Measurements from ENCODE around the gene RAD51B.
"Not testable (repeated sequence)": the region's sequence is repeated elsewhere in the genome, so short reads cannot be mapped to it uniquely, and the experiment has no call there.

RAD51B gene

DNA sequence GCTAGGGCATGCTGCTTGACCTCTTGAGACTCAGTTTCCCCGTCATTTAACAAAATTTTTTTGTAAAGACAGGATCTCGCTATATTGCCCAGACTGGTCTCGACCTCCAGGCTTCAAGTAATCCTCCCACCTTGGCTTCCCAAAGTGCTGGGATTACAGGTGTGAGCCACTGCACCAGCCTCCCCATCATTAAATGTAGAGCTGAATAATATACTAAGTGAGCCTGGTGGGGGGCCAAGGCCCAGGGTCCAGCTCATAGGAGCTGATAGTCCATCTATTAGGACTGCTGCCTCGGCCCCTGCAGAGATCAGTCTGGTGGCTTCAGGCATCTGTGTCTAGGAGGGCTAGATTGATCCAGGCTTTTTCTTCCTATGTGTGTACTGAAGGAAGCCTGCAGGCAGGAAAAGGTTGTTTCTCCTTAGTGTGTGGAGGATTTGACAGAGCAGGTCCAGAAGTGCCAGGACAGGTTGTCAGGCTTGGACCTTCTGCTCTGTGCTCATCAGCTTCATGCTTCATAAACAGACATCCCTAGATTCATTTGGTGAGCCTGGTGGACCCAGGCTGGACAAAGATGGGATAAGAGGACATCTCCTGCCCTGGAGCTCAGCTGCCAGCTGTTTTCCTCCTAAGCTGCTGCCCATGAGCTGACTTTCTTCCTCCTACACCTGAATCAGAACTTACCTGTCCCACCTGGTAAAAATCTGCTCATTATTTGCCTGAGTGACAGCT is 837.9 kb downstream of the RAD51B start:
- no peak for DNase-seq

DNA sequence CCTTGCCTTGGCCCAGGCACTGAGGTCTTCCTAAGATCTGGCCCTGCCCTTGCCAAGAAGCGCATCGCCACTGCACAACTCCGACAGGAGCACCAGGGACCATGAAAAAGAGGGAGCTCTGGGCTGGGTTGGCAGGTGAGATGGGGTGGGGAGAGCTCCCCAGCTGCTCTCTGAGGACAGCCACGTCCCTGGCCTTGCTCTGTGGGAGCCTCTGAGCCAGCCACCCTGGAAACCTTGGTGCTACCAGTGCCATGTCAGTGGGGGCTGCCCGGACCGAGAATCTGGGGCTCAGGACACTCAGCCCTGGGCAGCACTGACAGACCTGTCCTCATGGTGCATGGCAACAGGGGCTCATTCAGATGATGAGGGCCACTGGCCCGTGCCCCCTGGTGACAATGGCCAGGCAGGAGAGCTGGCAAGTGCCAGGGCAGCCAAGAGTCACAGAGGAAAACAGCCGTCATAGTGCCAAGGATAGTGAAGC is 838.5 kb downstream of the RAD51B start:
- DNase-seq: no peak

DNA sequence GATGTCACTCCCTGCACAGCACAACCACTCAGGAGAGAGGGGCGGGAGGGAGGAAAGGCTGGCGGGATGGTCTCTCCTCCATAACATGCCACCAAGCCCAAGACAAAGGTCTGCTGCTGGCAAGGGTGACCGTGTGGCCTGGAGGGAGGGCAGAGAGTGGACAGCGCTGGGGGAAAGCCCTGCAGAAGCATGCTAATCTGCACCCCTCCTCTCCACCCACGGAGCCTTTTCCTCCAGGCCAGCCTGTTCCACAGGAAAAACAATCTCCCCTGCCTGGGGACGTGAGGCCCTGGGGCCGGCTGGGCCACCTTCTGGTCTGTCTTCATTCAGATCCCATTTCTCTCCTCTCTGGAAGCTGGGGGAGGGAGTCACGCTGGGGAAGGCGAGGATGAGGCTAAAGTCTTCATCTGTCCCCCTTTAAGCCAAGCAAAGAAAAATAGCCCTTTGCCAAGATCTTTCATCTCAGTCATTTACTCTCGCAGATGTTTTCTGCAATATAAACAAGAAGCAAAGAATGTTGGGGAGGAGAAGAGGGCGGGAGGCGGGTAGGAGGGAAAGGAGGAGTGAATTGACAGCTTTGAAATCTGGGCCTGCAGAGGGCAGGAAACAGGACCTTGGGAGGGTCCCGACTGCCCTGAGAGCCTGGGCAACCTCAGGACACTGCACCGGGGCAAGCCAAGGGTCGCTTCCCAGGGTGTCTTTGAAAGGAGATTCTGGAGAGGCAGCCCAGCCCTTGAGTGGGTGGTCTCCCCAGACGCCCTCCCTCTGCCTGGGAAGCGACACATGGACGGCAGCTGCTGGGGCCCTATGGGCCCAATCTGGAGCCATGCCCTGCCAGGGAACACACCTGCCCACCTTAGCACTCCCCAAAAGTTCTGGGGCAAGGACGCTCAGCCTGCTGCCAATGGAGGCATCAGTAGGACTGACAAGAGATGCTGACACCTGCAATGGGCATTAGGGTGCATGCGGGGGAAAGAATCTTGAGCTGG is 839.7 kb downstream of the RAD51B start:
- no peak for DNase-seq

DNA sequence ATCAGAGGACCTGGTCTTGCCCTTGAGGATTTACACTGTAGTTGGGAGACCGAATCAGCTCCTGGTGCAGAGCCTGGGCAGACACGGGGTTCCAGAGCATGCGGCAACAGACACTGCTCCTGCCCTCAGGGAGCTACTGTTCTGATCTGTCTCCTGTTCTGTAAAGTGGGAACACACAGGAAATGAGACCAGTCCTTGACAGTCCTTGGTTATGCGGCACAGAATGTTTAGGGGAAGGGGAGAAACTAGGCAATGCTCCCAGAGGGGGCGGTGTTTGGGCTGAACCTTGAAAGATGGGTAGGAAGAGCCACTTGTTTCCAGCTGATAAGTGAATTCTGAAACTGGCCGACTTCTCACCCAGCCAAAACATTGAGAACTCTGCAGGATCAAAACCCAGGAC is 840.9 kb downstream of the RAD51B start:
- DNase-seq: no peak

DNA sequence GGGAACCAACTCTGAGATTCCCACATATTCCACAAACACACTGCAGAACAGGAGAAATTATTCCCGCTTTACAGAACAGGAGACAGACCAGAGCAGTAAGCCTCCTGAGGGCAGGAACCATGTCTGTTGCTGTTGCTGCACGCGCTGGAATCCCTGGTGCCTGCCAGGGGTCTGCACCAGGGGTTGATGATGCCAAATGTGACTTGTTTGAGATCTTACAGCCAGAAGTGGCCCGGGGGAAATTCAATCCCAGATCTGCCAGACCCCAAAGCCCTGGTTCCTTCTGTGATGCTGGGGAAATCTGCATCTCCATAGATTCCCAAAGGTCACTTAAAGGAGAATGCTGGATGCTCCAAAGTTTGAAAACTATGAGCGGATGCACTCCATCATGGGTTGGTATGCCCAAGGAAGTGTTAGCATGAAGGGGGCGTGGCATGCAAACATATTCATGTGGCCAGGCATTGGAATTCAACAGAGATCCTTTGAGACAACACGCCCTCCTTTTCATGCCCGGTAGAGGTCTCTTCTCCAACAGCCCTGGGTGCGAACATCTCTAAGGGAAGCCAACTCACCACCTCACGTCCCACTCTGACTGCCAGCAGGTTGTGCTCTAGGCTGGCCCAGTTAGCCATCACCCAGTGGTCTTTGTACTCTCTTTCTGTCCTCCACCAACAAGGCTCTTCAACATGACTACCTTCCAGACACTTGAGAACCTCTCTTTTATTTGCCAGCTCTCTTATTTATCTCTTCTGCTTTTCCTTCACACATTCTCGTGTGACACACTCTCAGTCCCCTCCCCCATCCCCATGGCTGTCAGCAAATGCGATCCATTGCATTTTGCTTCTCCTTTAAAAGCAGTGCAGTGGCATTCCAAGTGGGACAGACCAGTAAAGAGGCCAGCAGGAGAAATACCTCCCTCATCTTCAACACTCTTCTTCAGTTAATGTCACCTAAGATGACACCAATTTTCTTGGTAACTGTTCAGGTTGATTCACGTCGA is 841.9 kb downstream of the RAD51B start:
- no peak for DNase-seq

DNA sequence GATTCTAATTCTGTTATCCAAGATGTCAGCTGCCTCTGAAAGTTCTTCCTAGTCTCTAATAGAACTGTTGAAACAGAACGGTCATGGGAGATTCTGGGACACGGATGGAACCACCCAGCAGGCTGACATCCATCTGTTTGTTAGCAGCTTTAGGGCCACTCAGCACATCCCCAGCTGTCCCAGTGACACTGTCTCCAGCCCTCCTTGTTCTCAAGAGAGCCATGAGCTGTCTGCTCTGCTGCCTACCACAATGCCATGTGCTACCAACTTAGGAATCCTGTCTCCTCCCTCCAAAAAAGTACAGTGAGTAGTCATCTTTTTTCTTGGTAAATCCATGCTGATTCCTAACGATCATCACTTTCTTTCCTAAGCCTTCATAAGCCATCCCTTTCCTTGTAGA is 842.8 kb downstream of the RAD51B start:
- no peak for DNase-seq

DNA sequence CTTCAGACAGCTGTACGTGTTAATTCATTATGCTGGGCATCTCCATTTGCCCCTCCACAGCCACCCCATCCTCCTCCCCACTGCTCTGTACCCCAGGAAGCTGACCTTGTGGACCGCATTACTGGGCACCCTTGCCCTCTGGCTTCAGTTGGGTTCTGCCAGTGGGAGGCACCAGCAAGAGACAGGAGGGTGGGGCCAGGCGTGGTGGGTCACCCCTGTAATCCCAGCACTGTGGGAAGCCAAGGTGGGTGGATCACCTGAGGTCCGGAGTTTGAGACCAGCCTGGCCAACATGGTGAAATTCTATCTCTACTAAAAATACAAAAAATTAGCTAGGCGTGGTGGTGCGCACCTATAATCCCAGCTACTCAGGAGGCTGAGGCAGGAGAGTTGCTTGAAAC is 843.2 kb downstream of the RAD51B start:
- not testable (repeated sequence) for DNase-seq

DNA sequence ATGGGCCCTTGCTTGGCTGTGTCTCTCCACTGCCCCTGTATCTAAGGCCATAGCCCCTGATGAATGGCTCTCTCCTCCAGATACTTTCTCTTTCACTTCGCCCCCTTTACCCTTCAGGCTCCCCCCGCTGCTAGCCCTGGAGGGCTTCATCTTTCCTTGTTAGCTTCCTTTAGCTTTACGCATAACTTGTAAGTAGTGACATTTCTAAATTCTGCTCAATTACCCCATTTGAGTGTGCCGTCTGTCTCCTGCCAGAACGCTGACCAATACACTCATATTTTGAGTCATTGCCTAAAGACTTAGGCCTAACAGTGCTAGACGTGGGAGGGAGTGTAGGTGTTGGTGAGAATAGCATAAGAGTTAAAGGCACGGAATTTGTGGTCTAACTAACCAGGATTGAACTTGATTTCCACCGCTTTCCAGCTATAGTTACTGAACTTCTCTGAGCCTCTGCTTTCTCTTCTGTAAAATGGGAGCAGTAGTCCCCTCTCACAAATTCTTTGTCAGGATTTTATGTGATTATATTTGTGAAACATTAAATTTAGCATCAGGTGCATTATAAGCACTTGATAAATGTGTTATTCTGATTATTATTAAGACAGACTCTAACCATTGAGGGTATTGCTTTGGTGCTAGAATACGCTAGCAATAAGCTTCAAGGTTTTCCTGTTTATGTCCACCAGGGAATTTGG is 844.0 kb downstream of the RAD51B start:
- DNase-seq: no peak

DNA sequence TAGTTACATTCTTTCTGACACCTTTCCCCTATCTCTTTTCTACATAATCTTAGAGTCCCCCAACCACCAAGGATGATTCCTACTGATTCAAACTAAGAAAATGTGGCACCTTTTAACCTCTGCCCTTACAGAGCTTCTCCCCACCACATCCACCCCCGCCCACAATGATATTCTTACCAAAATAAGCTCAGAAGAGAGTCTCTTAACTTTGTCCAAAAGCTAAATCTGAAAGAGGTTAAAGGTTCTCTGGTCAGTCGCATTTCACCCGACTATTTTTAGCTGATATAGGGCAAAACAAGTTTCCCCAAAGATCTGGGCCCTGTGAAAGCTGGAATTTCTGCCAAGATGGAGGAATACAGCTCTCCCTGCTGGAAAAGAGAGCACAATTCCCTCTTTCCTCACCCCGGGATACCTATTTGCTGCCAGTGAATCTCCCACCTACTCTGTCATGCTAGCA is 844.7 kb downstream of the RAD51B start:
- DNase-seq: no peak

DNA sequence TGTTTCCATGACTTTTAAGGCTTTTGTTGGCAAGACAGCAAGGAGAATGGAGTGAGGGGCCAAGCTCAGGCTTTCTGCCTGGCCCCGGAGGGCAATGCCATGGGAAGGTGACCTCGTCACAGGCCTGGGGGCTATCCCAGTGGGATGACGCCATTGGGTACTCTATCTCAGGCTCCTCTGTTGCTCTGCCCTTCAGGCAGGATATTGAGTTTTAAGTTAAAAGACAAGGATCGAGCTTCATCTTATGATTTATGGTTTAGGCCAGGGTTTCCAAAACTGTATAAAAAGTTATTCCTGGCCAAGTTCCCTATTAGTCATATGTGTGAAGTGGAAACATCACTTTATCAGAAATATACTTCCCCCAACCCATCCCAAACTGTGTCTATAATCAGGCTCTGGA is 845.6 kb downstream of the RAD51B start:
- no peak for DNase-seq

DNA sequence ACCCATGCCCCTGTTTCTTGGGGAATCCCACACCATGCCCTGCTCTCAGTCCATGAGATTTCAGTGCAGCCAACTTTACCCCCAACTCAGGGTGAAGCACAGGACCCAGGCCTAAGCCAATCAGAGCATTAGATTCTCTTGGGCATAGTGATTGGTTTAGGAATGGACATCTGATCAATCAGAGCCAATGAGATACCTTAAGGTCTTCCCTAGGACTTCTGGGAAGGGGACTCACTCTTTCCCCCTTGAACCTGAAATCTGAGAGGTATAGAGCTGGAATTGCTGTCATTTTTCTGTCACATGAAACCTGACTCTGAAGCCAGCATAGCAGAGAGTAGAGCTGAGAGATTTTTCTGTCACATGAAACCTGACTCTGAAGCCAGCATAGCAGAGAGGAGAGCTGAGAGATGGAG is 846.2 kb downstream of the RAD51B start:
- no peak for DNase-seq

DNA sequence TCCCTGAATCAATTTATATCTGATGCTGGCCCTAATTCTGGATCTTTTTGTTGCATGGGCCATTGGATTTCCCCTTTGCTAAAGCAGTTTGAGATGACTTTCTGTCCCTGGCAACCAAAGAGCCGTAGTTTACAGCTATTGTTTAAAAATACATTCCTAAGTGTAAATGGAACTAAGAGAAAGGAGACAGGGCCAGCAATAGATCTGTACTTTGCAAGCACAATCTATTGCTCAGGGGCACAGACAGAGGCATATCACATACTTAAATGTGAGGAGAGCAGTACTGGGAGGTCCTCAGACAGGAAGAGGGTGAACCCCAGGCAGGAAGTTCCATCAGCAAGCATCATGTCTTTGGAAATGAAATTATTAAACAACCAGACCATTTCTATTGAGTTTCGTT is 846.7 kb downstream of the RAD51B start:
- no peak for DNase-seq

DNA sequence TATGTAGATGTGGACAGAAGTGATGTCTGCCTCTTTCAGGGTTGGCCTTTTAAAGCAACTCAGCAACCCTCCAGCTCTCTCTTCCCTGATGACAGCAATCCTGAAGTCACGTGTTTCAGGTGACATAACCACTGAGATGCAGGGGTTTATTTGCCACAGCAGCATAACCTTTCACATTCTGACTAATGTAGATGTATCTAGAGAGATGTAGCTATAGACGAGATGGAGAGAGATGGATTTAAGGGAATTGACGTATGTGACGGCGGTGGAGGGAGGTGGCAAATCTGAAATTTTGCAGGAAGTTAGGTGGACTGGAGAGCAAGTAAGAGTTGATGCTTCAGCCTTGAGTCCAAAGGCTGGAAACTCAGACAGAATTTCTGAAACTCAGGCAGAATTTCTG is 847.3 kb downstream of the RAD51B start:
- no peak for DNase-seq

DNA sequence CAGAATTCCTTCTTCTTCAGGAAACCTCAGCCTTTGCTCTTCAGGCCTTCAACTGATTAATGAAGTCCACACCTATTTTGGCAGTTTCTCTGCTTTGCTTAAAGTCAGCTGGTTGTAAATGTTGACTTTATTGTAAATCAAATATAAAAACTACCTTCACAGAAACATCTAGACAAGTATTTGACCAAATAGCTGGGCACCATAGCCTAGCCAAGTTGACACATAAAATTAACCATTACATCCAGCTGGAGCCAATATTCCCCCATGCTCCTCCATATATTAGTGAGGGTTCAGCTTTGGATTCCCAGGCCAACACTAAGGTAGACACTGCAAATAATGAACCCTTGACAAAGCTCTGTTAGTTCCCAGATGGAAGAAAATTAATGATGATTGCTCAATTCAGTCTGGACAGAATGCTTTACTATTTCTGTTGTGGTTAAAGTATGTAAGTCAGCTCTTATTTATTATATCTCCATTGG is 847.8 kb downstream of the RAD51B start:
- no peak for DNase-seq

DNA sequence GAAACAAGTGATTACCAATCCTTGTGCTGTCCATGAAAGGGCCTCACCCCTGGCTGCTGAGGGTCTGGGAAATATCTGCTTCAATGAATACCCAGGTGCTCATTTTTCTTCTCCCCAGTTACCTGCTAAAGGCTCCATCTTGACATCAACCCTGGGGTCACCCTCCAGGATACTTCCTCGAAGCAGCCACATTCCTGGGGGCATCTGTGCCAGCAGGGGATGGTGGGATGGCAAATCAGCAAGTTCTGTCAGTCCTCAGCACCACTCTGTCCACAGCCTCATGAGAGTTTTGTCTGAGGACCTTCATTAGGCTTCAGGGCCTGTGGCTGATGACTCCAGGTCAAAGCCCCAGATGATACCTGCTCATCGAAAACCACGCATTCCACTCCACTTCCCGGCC is 848.4 kb downstream of the RAD51B start:
- DNase-seq: no peak

DNA sequence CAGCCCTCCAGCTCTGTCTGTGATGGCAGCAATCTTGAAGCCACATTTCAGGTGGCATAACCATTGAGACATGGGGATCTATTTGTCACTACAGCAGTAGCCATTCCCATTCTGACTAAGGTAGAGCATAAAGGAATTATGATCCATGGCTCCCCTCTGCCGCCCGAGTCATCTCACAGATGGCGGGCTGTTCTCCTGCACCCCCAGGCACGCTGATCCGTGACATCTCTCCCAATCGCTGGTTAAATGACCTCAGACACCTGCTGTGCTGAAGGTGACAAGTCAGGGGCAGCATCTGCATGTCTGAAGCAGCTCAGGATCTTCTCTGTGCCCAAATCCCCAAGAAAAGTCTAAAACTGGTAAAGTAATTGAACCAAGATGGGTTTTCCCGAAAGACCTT is 849.0 kb downstream of the RAD51B start:
- no peak for DNase-seq

DNA sequence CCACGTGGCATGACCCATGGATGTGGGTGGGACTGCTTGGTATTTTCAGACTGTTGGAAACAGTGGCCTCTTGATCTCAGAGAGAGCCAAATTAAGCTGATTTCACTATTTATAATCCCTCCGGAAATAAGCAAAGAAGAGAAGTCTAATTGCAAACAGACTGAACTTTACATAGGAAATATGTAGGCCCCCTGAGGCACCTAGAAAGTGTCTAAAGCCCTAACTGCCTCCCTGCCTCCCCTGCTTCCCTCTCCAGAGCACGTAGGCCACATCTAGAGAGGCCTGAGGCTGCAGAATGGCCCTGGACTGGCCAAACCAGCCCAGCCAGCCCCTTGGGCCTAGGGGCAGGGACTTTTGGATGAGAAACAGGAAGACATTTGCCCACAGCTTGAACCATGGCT is 849.5 kb downstream of the RAD51B start:
- DNase-seq: no peak

DNA sequence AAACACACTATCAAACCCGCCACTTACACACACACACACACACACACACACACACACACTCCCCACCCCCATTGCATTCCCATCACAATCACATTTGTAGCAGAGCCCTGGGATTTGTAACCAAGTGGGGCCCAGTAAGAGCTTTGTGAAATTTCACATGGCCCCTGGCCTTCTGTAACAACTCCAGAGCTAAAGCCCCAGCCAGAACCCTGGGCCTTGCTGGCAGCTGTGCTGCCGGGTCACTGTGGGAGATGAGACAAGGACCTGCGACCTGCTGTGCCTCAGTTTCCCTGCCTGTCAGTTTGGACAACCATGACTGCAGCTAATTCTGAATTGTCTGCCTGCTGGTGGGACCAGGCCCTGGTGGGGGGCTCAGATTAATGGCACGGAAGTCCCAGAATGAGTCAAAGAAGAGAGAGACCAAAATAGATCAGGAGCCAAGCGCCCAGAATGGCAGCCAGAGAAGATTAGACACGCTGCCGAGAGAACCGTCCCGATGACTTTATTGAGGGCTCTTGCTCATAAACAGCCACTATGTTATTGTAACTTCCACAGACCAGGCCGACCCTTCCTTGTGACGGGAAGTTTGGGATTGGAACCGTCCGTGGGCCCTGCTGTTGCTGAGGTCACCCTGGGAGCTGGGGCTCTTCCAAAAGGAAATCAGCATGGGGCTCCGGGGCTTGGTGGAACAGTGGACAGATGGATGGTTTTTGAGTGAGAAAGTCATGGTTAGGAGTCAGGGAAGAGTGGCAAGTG is 850.2 kb downstream of the RAD51B start:
- no peak for DNase-seq

DNA sequence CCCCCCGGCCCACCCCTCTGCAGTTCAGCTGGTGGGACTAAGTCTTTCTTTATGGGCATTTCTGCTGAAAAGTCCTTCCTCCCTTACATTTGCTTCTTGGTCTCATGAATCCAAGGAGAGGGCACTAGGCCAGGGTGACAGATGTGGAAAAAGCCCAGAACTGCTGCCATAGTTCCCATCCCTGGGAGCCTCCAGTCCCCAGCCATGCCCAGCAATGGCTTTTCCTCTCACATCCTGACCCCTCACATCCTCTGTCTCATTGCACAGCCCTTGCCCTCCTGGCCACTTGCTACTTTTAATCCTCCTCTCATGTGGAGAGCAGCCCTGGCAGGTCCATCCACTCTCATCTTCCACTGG is 850.8 kb downstream of the RAD51B start:
- no peak for DNase-seq

DNA sequence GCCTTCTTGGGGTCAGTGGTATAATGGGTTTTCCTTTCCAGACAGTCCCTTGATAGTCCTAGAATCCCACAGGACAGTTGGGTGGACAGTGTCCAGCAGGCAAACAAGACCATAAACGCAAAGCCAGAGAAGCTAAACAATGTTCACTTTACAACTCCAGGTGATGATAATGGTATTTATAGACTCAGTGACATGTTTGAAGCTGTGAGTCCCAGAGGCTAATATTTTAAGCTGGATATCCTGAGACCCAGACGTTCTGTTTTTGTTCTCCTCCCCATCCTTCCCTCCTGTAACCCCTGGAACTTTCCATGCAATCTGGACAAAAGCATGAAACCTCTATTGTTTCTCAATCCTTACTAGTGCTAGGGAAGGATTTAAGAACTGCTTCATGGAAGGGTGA is 852.3 kb downstream of the RAD51B start:
- DNase-seq: no peak

DNA sequence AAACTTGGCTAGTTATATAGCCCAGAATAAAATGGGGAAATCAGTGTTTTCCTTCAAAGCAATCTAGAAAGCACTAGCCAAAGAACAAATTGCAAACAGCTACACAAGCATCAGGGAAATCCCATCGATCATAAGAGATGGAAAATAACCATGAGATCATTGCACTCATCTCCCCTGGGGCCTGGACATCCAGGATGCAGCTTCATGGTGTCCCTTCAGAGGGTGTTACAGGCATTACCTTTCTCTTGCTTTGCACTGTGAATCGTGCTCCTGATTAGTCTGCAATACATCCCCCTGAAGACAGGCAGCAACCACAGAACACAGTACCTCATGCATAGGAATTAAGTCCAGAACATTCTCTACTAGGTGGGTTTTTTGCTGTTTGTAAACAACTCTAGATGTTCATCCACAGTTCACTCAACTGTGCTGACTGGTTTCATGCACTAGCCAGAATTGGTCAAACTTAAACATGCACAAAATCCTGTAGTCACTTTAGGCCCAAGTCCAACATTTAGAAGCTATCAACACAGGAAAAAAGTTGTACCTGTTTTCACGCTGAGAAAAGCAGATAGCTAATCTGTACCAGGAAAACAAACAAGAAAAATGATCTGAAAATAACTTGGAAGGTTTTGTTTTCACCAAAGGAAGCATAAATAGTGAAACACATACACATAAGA is 853.2 kb downstream of the RAD51B start:
- no peak for DNase-seq

Data from NCI-H2029 treated with DMSO at 0.1 percent for 48 hours (cell line).